SHP77 treated with DMSO at 0.1 percent for 48 hours (cell line): ENCODE data around the gene PET100.

Experiments
- DNase-seq: peaks from one replicate; lab custom pipeline; 2025; lab: John Stamatoyannopoulos, UW

The PET100 gene

GRCh38 chr19:7650148-7650547 is 20.6 kb downstream of the PET100 start:
- no peak for DNase-seq

GRCh38 chr19:7652061-7652641 is 22.6 kb downstream of the PET100 start:
- DNase-seq, result peak; percentile 57

GRCh38 chr19:7654401-7654800 is 24.8 kb downstream of the PET100 start:
- DNase-seq, result no peak

GRCh38 chr19:7655581-7655980 is 26.0 kb downstream of the PET100 start:
- DNase-seq, result no peak

GRCh38 chr19:7657131-7657751 is 27.6 kb downstream of the PET100 start:
- no peak for DNase-seq

- no peak for DNase-seq
These were observed 28.7 kb downstream of the PET100 start for GRCh38 chr19:7658219-7658686.

- DNase-seq, result no peak
These were observed 32.3 kb downstream of the PET100 start for GRCh38 chr19:7661744-7662538.

- DNase-seq, result no peak
These were observed 33.1 kb downstream of the PET100 start for GRCh38 chr19:7662657-7663056.

- no peak for DNase-seq
These were observed 34.1 kb downstream of the PET100 start for GRCh38 chr19:7663706-7664105.

GRCh38 chr19:7665076-7665475 is 35.5 kb downstream of the PET100 start:
- DNase-seq, result no peak

- no peak for DNase-seq
These were observed 39.2 kb downstream of the PET100 start, which contains the start of gene RETN for GRCh38 chr19:7668842-7669241. Gene RETN, plus strand, starts transcription at chr19:7669049. Its CDS starts 278 bp downstream, at chr19:7669327.

GRCh38 chr19:7669641-7670040 is 40.0 kb downstream of the PET100 start:
- no peak for DNase-seq

- no peak for DNase-seq
These were observed 40.7 kb downstream of the PET100 start for GRCh38 chr19:7670150-7670783.

- no peak for DNase-seq
These were observed 41.2 kb downstream of the PET100 start for GRCh38 chr19:7670790-7671189.

GRCh38 chr19:7672522-7672921 is 42.9 kb downstream of the PET100 start:
- no peak for DNase-seq

- peak; percentile 26 for DNase-seq
These were observed 44.7 kb downstream of the PET100 start for GRCh38 chr19:7674010-7675005.

- DNase-seq, result no peak
These were observed 46.8 kb downstream of the PET100 start for GRCh38 chr19:7676376-7676775.

- no peak for DNase-seq
These were observed 47.3 kb downstream of the PET100 start, which contains the start of gene MCEMP1 for GRCh38 chr19:7676854-7677253. Gene MCEMP1, plus strand, starts transcription at chr19:7677090. Its CDS starts 31 bp downstream, at chr19:7677121.

- no peak for DNase-seq
These were observed 48.2 kb downstream of the PET100 start for GRCh38 chr19:7677669-7678311.

- peak; percentile 28 for DNase-seq
These were observed 49.6 kb downstream of the PET100 start for GRCh38 chr19:7678971-7679751.
